ENCODE results near the gene CCIN. TPM values are rescaled to one million over a fixed set of nuclear protein-coding genes. Genes with fewer than 3 reads are reported as not detected.

CCIN gene
- total RNA-seq, 1 experiment from 2014 or later, result not detected

- DNase-seq (ENCODE audit: low spot score), result no peak
These were observed 28.8 kb upstream of the CCIN start for GRCh38 chr9:36140086-36141084.

- no peak for DNase-seq (ENCODE audit: low spot score)
These were observed 27.9 kb upstream of the CCIN start for GRCh38 chr9:36141288-36141687.

- no peak for DNase-seq (ENCODE audit: low spot score)
These were observed 27.4 kb upstream of the CCIN start for GRCh38 chr9:36141761-36142160.

- DNase-seq (ENCODE audit: low spot score), result no peak
These were observed 26.5 kb upstream of the CCIN start for GRCh38 chr9:36142510-36143244.

GRCh38 chr9:36143245-36143641, 25.9 kb upstream of the CCIN start:
- DNase-seq (ENCODE audit: low spot score), result no peak

GRCh38 chr9:36144309-36145232, 24.6 kb upstream of the CCIN start:
- no peak for DNase-seq (ENCODE audit: low spot score)

GRCh38 chr9:36145970-36146369, 23.2 kb upstream of the CCIN start:
- DNase-seq (ENCODE audit: low spot score), result no peak

GRCh38 chr9:36146651-36147050, 22.5 kb upstream of the CCIN start:
- no peak for DNase-seq (ENCODE audit: low spot score)

- DNase-seq (ENCODE audit: low spot score), result no peak
These were observed 21.6 kb upstream of the CCIN start for GRCh38 chr9:36147441-36148175.

GRCh38 chr9:36148311-36149051, 20.7 kb upstream of the CCIN start:
- DNase-seq (ENCODE audit: low spot score), result peak; percentile 69

GRCh38 chr9:36149197-36149596, 20.0 kb upstream of the CCIN start:
- DNase-seq (ENCODE audit: low spot score), result no peak

- DNase-seq (ENCODE audit: low spot score), result no peak
These were observed 18.4 kb upstream of the CCIN start for GRCh38 chr9:36150574-36151315.

GRCh38 chr9:36151316-36152210, 17.6 kb upstream of the CCIN start:
- peak; percentile 19 for DNase-seq (ENCODE audit: low spot score)

GRCh38 chr9:36152741-36153438, 16.3 kb upstream of the CCIN start:
- DNase-seq (ENCODE audit: low spot score), result no peak

GRCh38 chr9:36153746-36154145, 15.4 kb upstream of the CCIN start:
- DNase-seq (ENCODE audit: low spot score), result no peak

- no peak for DNase-seq (ENCODE audit: low spot score)
These were observed 14.7 kb upstream of the CCIN start for GRCh38 chr9:36154331-36154952.

GRCh38 chr9:36156116-36156515, 13.1 kb upstream of the CCIN start:
- no peak for DNase-seq (ENCODE audit: low spot score)

Measured in HT-29 (cell line).